Epithelial cell of prostate (primary cell): ENCODE data around the gene KIAA0513.
A peak's percentile ranks its signal among the peaks of the same experiment; 100 is the strongest.

Experiments used
- DNase-seq: peaks from one replicate; pipeline ENCODE4 v3.0.0-alpha.2; 2011; ENCODE audit warnings: low read depth, low spot score
- H3K27ac ChIP-seq: fragments of 450-650 bp; 2 replicates; pipeline ENCODE4 v1.5.1; 2017; ENCODE audit warnings: mild to moderate bottlenecking

The KIAA0513 gene, protein sequence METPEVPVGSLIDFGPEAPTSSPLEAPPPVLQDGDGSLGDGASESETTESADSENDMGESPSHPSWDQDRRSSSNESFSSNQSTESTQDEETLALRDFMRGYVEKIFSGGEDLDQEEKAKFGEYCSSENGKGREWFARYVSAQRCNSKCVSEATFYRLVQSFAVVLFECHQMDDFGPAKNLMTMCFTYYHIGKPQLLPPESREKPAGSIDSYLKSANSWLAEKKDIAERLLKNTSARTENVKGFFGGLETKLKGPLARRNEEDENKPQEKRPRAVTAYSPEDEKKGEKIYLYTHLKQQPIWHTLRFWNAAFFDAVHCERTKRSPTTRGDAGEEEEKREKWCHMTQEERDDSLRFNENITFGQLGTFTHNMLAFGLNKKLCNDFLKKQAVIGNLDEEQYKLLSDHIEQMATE

DNA sequence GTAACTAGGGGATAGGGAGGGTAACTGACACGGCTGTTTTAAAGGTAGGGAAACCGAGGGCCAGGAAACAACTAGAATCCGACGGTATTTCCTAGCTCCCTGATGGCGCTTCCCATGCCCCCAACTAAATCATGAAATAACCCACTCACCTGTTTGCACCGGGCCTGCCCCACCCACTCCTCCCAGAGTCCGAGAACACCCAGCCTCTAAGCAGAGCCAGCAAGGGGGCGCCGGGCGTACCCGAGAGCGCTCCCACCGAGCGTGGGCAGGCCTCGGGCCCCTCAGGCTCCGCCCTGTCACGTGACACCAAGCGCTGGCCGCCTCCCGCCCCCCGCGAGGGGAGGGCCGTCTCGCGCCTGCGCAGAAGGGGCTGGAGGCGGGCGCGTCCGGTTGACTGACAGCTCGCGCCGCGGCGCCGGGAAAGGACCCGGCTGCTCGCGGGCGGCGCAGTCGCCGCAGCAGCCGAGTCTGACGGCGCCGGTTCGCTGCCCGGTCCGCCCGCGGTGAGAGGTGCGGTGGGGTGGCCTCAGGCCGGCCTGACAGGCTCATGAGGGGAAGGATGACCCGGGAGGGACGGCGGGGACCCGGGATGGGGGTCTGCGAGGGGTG, at the start of gene KIAA0513:
KIAA0513 (plus strand) TSS at position 447 of the 609 bp plus-strand sequence. CDS start 39,277 bp downstream, outside the sequence.
- H3K27ac ChIP-seq = peak within 1 kb of the TSS; percentile 49
- DNase-seq = no peak

DNA sequence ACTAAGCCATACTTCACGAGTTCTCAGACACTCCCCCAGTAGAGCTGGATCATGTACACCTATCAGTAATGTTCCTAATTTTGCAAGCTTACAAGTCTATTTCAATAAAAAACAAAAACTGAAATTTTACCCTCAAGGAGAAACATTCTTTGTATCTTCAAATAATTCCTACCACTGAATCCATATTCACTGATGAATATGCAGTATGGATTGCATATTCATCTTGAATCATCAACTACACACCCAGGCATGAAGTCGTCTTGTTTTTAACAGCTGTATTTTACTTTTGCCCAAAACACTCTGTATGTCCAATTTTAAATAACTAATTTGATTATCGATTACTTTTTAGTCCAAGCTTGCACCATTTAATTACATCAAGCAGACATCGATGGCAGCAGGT, 48.1 kb upstream of the KIAA0513 start:
- DNase-seq = no peak
- peak overlapping the region; percentile 45 for H3K27ac ChIP-seq

DNA sequence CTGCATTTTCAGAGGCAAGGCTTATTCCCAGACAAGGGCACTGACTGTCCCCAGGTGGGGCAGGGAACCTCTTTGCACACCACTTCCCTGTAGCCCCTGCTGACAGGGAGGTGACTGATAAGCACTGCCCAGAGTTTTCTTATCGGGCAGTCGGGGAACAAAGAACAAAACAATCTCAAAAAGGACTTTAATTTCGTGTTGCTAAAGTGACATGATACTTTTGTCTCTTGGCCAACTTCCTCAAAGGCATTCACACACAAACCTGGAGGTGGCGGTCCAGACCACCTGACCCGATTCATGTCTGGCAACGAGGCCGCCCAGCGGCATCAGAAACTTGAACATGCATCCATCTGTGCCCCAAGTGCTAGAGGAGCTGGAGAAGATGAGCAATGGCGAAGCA, 45.2 kb upstream of the KIAA0513 start:
- no peak for DNase-seq
- H3K27ac ChIP-seq = no peak overlapping the region

DNA sequence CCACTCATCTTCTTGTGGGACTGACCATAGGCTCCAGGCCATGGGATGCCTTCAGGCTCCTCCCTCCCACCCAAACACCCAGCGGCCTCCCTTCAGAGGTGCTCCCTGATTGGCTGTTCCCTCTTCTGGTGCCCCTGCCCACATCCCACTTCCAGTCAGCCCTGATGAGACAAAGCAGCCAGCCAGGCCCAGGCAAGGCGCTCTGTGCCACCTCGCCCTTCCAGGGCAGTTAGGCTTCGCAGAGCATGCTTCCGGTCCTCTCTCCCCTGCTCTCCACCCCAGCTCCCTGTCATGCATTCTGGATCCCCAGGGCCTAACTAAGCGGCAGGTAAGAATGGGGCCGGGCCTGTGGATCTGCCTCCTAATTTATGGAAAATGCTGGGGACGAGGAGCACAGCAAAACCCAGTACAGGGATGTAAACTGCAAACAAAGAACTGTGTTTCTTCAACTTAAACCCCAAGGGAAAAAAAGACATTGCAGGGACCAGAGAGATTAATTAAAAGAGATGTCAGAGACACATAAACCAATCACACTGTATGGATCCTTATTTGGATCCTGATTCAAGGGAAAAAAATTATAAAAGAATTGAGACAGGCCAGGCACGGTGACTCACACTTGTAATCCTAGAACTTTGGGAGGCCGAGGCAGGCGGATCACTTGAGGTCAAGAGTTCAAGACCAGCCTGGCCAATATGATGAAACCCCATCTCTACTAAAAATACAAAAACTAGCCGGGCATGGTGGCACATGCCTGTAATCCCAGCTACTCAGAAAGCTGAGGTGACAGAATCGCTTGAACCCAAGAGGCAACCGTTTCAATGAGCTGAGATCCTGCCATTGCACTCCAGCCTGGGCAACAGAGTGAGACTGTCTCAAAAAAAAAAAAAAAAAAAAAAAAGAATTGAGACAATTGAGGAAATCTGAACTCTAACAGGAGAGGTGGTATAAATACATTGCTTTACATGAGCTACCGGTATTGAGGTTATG, 42.2 kb upstream of the KIAA0513 start:
- peak overlapping the region; percentile 78 for H3K27ac ChIP-seq
- no peak for DNase-seq

DNA sequence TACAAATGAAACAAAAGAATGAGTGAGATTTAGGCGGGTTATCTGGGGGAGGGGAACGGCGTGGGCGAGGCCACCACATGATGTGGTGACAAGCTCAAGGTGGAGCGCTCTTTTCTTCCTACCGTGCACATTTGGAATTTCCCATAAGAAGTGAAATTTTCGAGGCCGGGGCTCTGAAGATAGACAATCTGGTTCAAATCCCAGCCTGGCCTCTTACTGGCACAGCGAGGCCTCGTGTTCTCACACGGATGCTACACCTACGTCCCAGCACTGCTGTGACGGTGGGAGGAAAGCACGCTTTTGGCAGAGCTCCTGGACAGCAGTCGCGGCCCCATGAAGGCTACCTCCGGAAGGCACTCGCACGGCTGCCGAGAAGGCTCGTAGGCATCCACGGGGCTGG, 41.5 kb upstream of the KIAA0513 start:
- no peak for DNase-seq

DNA sequence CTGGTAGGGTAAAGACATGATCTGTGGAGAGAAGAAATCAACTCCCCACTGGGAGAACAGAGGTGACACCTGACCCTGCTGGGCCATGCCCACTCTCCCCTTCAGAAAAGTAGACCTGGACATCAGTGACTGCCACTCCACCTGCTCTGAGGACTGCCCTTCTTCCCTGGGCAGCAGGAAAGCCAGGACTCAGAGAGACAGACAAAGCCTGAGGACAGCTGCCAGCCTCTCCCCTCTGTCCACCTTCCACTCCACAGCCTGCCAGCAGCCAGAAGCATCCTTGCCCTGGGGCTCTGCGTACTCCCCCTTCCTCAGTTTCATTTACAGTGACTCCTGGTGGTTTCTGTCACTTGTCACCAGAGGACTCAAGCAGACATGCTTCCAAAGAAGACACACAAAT, 40.7 kb upstream of the KIAA0513 start:
- H3K27ac ChIP-seq = peak overlapping the region; percentile 78
- no peak for DNase-seq

More for the DNA sequence above, 41.5 kb upstream of the KIAA0513 start:
- H3K27ac ChIP-seq = peak overlapping the region; percentile 78

DNA sequence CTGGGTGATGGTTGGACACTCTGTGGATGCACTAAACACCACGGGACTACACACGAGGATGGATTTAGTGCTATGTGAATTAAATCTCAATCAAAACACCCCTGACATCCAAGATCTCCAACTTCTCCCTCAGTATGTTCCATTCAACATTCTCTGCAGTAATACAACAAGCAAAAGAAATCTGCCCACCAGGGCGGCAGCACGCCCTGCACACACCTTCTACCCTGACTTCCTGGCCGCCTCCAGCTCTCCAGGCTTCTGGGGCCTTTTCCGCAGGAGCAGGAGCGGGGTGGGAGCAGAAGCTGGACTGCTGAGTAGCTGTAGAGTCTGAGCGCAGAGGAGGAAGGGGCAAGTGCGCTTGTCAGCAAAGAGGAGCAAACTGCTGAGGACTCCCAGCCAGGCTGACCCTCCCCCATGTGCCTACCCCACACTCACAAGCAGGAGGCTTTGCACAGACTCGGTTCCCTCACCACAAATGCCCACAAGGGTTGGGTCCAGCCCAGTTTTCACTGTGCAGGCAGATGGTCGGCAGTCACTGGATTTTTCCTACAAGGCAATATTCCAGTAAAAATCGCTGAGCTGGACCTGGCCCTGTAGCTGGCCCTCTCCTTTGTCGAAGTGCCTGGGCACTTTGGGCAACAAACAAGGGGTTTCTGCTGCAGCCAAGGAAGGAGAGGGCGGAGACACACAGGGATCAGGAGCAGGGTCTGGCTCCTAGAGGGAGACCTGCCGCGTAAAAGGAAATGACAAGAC, 39.1 kb upstream of the KIAA0513 start:
- H3K27ac ChIP-seq = no peak overlapping the region
- DNase-seq = no peak

DNA sequence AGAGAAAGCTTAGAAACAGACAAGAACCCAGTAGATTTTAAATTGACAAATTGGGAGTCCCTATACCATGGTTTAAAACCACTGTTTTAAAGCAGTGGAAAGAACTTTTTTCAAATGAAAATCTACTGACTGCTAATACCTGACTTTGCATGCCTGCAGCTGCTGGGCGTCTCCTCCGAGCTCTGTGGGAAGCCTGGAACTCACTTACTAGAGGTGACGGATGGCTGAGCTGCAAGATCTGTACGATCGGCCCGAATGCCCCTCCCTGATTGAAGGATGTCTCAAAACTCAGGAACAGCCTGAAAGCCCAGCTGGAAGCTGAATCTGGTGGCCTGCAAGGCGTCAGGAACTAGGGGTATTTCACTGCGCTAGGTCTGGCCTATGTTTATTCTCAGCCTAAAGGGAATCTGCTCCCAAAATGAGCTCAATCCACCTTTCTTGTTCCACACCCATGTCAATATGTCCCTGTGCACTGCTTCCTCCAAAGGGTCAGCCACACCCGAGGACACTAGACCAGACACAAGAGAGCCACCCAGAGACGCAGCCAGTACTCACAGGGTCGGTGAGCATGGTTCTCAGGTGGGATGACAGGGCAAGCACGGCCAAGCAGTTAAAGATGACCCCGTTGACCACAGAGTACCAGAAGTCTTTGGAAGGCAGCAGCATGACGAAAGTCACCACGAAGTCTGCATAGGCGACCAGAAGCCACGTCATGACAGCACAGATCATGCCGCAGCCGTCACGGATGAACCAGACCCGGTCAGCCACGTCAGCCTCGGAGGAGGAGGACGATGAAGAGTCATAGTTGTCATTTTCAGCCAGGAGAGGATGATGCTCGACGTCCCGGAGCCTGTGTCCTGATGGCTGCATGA, 37.6 kb upstream of the KIAA0513 start:
- no peak for DNase-seq

DNA sequence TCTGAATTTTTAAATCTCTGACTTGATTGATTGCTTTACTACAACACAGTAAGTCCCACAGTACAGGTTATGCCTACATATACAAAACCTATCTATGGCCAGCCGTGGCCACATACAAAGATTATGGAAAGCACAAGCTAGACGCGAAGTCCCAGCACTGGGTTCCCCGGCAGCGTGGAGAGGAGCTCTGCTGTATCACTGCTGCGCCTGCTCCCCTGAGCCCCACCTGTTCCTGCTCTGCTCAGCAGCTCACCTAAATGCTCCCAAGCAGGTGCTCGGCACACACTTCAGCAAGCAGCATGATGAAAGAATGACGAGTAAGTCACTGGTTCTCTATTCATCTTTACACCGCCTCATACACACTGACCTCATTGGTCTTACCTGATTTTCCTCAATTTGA, 36.8 kb upstream of the KIAA0513 start:
- no peak for DNase-seq
- H3K27ac ChIP-seq = no peak overlapping the region

More for the DNA sequence above, 37.6 kb upstream of the KIAA0513 start:
- H3K27ac ChIP-seq = no peak overlapping the region

DNA sequence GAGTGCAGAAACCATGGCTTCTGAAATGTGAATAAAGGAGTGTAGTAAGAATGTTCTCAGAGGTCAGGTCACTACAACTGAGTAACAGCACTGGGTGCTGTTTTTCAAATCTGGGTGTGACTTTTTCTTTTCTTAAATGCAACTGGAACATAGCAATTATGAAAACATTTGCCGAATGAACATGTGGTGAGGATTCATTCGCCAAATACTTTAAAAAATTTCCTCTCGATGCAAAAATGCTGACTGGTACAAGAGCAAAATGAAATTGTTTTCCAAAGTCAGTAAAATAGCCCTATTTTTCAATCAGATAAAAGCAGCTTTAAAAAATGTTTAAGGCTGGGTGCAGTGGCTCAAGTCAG, 34.9 kb upstream of the KIAA0513 start:
- H3K27ac ChIP-seq = peak overlapping the region; percentile 99
- no peak for DNase-seq

DNA sequence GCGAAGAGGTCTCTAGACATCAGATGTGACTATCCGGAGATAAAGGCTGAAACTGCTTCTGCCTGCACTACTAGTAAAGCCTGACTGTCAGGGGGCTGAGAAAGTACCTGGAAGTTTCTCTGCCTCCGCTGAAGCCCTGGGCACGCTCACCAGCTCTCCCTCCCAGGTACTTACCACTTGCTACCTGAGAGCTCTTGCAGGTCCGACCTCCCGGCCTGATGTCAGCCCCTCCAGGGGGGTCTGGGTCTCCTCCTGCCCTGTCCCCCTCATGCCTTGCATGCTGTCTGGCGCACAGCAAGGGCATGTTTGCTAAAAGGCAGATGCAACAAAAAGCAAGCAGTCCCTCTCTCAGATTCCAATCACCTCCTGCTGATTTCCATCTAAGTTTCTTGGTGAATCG, 33.7 kb upstream of the KIAA0513 start:
- peak overlapping the region; percentile 99 for H3K27ac ChIP-seq
- DNase-seq = no peak

DNA sequence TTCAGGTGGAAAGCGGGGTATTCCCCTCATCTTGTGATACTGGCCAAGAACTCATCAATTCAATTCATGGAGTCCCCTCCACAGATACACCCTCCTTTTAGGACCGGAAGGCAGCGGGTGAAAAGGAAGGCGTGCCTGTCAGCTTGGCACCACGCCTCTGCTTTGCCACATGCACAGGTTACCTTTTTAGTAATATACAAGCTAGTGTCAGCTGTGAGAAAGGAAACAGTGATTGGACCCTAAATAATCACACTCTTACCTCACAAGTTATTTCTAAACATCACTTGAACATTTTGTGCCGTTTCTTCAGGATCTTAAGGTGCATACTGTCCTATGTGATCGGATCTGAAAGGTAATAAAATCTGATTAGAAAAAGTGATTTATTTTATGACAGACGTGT, 31.9 kb upstream of the KIAA0513 start:
- DNase-seq = no peak
- H3K27ac ChIP-seq = peak overlapping the region; percentile 99

DNA sequence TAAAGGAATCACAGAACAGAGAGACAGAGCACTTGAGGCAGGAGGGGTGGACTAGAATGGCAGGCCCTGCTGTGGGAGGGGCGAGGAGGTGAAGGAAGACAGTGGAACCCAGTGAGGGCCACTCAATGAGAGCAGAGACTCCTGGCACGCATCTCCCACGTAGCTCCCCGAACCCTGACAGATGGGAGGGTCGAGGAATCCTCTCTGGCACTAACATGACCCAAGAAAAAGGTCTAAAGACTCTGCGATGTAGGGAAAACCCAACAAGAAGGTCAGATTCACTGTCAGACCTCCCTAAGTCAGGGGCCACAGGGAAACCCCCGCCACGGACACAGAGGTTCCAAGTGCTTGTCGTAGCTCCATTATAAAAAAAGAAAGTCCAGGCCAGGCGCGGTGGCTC, 31.2 kb upstream of the KIAA0513 start:
- peak overlapping the region; percentile 99 for H3K27ac ChIP-seq
- no peak for DNase-seq

DNA sequence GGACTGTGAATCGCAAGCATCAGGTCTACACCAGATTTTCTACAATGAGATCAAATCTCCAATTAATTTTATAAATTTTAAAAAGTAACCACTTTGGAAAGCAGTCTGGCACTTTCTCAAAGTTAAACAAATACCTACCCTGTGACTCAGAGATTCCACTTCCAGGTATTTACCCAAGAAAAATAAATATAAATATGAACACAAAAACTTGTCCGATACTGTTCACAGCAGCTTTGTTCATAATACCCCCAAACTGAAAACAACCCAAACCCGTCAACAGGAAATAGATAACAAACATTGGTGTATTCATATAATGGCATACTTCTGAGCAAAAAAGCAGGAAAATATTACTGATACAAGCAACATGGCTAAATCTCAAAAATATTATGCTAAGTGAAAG, 28.4 kb upstream of the KIAA0513 start:
- DNase-seq = no peak
- peak overlapping the region; percentile 98 for H3K27ac ChIP-seq

DNA sequence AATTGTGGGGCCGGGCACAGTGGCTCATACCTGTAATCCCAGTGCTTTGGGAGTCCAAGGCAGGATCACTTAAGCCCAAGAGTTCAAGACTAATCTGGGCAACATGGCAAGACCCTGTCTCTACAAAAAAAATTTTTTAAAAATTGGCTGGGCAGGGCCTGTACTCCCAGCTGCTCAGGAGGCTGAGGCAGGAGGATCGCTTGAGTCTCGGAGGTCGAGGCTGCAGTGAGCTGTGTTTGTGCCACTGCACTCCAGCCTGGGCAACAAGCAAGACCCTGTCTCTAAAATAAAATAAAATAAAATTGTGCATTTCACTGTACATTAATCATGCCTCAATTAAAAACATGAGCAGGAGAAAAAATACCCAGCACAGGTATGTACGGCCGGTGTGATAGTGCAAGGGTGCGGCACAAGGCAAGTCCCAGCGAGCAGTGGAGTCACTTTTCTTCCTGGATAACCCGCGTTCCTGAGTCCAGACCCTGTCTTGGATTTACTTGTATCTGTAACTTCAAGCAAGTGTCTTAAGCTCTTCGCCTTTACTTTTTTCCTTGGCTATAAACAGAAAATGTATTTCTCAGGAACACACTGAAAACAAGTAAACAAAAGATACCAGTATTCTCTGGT, 27.6 kb upstream of the KIAA0513 start:
- peak overlapping the region; percentile 98 for H3K27ac ChIP-seq
- peak; percentile 40 for DNase-seq

DNA sequence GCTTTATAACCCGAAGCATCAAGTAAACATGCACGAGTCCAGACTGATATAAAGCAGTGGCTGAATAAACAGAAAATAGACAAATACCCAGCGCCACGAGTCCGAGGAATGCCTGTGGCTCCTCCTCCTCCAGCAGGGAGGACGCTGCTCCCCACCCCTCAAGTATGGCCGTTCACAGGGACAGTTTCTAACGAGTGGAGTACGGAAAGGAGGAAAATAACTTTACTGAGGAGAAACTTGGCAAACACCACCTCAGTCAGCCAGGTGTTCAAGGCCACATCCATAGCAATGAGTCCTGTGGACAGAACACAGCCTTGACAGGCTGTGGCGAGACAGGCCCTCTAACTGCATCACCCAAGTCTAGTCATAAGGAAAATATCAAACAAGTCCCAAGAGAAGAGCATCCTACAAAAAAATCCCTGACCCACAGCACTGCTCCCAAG, 25.5 kb upstream of the KIAA0513 start:
- H3K27ac ChIP-seq = peak overlapping the region; percentile 98

DNA sequence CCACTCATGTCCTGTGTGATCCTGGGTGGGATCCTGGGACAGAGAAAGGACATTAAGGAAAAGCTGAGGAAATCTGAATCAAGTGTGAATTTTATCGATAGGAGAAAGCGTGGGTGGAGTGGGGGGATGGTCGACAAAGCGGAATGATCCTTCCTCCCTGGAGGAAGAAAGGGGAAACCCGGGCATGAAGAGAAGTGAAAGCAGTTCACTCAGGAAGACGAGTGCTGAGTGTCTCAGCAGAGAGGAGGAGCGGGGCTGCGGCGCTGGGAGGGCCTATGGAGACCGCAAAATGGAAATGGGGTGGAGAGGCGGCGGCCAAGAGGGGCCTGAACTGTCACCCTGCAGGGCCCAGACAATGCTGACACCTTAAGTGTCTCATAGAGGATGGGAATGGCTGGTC, 25.0 kb upstream of the KIAA0513 start:
- no peak for DNase-seq
- H3K27ac ChIP-seq = peak overlapping the region; percentile 98

More for the DNA sequence above, 25.5 kb upstream of the KIAA0513 start:
- no peak for DNase-seq

DNA sequence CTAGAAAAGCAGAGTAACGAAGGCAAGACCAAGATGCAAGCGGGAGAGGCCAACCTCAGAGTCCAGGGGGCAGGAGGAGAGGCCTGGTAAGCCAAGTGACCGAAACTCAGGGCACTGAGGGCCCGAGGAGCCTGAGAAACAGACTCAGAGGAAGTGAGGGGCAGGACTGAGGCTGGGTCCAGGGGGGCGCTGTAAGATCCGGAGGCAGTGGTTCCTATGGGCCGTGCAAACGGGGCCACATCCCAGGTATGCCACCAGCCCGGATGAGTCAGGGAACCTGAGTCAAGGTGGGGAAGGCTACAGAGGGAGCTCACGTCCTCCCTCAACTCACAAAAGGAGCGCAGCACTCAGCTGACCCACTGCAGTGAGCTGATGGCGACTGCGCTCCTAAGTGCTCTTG, 24.5 kb upstream of the KIAA0513 start:
- DNase-seq = no peak
- H3K27ac ChIP-seq = peak overlapping the region; percentile 98
